GM19240 (cell line): ENCODE measurements around the gene PIK3CA.

ENCODE experiments used
- DNase-seq: peaks from one replicate; pipeline ENCODE4 v3.0.0; 2011; ENCODE audit warnings: low spot score; ENCODE audit not compliant: insufficient read length

PIK3CA gene

DNA sequence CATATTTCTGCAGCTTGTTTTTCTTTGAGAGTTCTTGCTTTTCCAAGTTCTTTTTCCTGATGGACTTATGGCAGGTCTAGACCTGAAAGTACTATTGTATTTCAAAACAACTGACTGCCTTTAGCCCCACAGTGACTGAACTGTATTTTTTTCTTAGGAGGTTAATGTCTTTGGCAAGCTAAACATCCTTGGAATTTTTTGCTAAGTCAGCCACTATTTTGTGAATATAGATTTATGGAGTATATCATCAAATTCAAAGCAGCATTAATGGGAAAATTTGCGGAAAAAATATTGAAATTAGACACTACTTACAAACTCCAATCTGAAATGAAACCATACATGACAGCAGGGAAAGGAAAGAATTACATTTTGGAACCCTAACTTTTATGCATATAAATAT is 8.6 kb downstream of the PIK3CA start:
- no peak for DNase-seq

DNA sequence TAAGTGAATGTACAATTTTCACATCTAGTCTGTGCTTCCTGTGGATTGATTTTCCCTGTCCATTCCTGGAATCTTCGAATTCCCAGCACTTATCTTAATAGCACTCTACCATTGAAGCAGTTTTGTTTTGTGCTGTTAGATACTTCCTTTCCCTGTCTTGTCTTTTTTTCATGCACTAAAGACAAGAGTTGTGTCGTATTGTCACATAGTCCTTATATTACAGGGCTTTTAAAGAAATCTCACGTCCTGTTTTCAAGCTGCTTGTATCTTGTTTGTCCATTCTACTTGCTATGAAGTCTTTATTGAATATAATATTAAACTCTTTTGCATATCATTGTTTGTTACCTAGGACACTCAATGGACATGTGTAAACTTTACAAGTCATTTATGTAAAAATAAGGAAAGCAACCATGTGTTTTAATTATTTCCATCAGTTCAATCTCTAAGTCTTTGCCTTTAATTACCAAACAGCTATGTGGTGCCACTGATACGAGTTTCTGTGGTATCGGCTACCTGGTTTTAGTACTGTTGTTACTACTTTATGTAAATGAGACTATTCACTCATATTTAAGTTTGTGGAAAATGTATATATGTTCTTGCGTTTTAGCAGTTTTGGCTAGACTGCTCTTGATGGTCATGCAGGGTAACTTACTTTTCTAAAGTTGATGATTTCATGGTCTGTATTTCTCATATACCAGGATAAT is 10.3 kb downstream of the PIK3CA start:
- DNase-seq: no peak

DNA sequence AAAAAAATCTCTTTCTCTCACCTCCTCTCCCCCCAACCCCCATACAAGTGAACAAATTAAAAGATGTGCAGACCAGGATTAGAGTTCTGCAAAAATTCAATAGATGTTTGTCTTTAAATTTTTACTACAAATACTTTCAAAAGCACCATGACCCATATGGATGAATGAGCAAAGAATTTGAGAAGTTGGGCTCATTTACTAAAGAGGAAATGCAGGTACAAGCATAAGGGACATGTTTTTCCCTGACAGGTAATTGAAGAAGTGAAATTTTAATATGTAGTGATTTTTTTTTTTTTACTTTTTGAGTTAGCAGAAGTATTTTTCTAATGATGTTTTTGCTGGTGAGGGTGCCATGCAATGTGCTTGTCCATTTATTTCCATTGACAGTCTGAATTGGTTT is 15.3 kb downstream of the PIK3CA start:
- DNase-seq: no peak

DNA sequence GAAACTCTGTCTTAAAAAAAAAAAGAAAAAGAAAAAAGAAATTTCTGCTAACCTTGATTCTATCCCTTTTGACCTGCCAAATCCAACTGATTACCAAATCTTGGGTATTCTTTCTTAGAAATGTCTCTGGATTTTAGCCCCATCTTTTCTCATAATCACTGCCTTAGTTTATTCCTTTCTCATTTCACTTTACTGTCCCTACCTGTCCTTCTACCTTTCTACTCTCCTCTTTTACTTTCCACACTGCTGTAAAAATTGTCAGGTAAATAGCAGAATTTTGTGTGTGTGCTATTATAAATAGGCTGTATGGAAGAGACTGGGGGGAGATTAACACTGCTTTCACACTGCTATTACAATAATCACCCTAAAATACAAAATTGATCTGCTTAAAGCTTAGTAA is 16.7 kb downstream of the PIK3CA start:
- DNase-seq: no peak

DNA sequence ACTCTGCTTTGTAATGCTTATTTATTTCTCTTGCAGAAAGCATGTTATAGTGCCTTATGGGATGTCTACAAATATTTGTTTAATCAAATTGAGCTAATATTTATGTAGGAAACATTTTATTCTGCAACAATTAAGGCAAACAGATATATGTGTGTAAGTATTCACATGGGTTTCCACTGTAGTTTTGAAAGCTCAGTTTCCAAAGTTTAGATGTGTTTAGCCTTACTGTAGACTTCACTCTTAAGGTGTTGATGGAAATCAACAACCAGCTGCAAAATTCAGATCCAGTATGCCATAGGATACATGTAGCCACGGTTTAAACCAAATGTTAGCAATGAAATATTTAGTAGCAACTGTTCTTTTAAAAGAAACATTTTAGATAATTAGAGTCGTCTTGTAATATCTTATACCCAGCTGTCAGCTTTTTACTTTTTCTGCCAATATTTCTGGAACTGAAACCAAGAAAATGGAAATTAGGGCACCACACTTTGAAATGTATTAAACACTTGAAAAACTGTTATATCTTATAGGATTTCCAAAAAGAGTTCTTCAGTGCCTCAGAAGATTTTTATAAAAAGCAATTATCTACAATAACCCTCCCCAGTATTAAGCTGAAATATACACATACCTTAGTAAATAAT is 18.5 kb downstream of the PIK3CA start:
- DNase-seq: no peak

DNA sequence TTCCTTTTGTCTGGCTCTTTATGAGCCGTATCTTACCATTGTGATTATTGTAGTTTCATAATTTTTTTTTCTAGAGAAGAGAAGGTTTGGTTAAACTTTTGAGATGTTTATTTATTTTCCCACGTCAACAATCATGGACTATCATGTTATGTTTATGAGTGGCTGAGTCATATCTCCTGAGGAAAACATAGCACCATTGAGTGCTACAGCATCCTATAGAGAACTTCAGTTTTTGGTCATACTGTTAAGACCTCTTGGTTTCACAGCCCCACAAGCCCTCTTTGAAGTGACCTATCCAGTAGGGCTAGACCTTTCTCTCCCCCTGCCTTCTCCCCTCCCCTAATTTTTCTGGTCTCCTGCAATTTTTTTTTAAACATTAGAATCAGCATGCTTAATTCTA is 20.8 kb downstream of the PIK3CA start:
- DNase-seq: no peak

DNA sequence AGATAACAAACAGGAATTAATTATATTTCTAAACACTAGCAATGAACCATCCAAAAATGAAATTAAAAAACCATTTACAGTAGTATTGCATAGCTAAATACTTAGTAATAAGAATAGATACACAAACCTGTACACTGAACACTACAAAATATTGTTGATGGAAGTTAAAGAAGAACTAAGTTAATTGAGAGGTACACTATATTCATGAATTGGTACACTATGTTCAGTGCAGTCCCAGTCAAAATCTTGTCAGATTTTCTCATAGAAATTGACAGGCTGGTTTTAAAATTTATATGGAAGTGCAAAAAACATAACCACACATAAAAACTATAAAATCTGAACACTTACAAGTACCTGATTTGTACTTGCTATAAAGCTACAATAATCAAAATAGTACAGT is 24.4 kb downstream of the PIK3CA start:
- no peak for DNase-seq

DNA sequence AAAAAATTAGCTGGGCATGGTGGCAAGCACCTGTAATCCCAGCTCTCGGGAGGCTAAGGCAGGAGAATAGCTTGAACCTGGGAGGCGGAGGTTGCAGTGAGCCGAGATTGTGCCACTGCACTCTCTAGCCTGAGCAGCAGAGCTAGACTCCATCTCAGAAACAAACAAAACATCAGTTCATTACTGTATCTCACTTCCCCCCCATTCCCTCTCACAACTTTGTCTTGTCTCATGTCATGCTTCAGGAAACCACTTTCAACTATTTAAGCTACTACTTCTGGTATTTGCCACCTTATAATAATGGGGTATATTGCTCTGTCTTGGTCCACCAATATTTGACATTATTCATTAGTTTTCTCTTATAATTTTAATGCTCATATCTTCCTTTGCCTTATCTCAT is 26.2 kb downstream of the PIK3CA start:
- DNase-seq: no peak

DNA sequence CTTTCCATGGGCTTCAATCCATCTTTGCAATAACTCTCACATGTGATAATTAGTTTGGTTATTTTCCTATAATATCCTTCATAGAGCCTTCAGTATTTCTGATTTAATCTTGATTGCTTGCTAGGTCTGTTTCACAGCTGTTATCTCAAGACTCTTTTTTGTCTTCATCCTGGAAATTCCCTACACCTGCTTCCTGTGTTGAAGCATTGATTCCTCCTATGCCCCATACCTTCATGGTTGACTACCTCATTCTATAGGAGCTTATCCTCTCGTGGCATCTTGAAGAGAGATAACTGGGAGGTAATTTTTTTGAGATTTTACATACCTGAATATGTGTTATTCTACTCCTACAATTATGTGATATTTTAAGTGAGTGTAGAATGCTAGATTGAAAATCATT is 26.7 kb downstream of the PIK3CA start:
- DNase-seq: no peak

DNA sequence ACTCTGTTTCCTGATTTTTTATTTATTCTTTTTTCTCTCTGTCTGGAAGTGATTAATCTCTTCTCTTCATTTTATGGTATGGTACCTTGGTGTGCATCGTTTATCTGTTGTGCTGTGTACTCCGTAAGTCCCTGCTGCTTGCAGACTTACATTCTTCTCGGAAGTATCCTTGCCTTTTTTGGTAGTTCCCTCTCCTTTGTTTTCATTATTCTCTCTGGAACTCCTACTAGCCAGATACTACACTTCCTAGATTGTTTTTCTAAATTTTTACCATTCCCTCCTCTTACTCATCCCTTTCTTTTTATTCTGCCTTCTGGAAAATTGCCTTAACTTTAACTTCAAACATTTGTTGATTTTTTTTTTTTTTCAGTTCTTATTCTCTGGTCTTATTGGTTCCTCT is 27.2 kb downstream of the PIK3CA start:
- no peak for DNase-seq

DNA sequence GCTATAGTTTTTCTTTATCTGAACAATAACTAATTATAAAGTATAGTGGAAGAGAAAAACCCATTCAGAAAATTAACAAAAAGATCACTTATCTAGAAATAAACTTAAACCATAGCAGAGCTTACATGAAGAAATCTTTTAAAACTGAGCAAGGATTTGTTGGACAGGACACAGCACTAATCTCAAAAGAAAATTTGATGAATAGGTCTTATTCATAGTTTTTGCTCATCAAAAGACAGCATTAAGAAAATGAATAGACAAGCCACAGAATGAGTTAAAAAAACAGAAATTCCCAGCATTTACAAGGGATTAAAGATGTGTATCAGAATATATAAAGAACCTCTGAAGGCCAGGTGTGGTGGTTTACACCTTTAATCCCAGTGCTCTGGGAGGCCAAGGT is 29.5 kb downstream of the PIK3CA start:
- DNase-seq: no peak

DNA sequence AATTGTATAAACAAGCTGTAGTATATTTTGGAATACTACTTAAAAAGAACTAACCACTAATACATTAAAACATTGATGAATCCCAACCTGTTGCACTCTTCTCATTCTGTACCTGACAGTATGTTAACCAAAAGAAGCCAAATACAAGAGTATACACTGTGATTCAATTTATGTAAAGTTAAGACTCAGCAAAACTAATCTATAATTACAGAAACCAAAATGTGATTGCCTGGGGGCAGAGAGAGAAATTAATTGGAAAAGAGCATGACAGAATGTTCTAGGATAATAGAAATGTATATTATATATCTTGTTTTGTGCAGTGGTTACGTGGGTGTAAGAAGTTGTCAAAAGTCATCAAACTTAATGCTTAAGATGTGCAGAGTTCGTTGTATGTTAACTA is 31.1 kb downstream of the PIK3CA start:
- DNase-seq: no peak

DNA sequence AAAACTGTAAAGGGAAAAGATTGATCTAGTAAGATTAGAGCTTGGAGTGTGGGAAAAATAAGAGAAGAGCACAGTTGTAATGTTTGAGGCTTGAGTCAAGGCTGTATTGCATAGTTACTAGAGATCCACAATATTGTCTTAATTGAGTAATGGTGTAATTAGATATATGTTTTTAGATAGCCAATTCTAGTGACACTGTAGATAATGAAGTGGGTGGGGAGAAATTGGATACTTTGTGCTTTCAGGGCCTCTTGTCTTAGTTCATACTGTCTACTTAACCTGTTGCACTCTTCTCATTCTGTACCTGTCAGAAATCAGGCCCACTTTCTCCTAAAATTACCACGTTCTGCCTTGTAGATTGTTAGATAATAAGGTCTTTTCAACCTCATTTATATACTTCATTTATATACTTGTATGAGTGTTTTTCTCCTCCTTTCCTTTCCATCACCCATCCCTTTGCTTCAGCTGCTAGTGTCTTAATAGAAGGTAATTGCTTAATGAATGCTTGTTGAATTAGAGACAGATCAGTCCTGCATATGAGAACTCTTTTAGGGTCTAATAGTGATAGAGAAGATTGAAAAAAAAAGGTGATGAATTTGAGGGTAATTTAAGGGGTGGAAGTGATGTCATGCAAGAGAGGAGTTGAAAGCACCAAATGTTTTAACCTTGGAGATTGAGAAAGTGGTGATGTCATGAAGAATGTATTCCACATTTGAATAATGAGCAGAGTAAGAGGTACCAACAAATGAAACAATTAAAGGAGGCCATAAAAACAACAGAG is 32.0 kb downstream of the PIK3CA start:
- no peak for DNase-seq

DNA sequence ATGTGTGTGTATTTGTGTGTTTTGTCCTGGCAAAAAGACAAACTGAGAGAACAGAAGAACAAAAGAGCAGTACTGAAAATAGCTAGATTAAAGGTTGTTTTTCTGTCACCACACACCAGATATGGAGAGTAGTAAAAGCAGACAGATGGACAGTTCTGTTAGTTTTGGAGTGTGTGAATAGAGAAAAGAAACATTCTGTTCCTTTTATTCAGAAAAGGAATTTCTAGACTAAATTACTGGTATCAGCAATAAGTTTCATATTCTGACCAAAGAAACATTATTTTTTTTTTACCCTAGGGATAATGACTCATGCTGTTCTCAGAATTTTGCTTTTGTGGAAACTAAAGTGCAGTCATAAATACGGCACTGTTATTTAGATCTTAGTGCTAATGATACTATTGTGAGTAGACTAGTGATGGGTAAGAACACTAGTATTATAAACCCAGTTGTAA is 32.9 kb downstream of the PIK3CA start:
- no peak for DNase-seq

DNA sequence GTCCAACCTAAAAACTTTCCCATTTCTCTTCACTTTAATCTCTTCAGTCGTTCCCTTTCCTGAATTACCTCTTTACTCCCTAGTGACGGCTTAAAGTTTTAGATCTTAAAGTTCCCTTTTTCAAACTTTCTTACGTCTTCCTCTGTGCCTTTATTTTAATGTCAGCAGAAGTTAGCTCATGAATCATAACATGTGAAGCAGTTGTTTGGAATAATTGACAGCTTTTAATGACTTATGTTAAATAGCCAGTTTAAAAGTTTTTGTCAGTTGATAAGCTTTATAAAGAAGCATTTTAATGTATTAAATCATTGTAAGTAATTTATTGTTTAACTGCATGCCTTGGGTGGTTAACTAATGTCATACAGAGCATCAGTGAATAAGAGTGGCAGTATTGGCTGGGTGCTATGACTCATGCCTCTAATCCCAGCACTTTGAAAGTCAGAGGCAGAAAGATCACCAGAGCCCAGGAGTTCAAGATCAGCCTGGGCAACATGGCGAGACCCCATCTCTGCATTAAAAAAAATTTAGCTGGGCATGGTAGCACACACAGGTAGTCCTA is 33.9 kb downstream of the PIK3CA start:
- no peak for DNase-seq

DNA sequence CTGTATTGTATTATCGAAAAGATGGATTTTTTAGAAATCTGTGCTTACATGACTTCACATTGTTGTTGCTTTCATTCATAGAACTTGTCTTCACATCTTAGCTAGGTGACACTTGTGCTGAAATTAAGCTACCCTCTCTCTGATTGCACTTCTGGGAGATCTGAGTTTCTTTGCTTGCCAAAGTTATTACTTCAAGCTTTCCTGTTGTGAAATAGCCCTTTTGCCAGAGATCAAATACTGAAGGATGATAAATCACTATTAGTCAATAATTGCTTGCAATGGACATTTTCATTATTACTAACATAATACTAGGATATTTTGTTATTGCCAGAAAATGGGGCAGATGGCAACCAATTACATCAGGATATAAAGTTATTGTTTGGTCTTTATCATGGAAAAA is 34.7 kb downstream of the PIK3CA start:
- no peak for DNase-seq

DNA sequence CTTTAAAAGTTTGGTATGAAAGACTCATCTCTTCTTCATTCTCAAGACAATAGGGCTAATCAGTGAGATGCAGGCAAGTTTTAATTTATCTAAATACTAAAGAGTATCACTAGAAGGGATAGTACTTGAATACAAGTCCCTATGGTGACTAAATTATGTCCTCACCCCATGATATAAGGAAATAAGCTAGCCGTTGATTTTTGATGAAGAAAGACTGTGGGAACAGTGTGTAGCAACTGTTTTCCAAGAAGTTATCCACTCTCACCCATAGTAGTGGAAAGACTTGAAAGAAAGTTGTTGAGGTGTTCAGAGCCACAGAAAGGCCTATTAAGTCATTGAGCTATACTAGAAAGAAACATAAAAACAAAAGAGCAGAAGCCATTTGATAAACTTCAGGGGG is 36.7 kb downstream of the PIK3CA start:
- DNase-seq: no peak

DNA sequence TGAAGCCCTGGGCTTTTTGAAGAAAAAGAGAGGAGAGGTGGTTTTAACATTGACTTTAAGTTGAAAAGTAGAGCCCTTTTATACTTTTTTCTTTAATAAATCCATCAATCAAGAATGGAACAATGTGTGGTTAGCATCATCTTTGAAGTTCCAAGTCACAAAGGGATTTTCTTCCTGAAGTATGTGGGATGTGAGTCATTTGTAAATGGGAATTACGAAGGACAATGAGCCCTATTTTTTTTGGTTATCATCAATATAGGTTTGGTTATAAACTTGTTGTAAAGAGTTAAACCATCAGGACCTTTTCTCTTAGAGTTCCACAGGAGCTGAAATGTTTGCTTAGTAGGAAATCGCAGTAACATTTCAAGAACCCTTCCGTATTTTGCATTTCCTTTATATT is 38.3 kb downstream of the PIK3CA start:
- no peak for DNase-seq

DNA sequence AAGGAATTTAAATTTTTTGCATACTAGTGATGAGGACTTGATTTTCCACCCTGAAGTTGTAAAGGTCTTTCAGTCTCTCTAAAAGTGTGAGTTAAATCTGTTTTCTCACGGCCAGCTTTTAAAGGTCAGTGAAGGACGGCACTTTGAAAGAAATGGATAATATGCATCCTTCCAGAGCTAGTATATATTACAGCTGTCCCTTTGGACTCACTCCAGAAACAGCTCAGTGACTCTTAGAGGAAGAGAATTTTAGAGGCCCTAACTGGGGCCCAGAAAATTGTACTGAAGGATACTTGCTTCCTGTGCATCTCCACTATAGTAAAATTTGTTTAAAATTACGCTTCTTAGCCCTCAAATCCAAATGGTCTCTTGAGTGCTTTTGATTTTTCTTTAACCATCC is 41.6 kb downstream of the PIK3CA start:
- DNase-seq: no peak

DNA sequence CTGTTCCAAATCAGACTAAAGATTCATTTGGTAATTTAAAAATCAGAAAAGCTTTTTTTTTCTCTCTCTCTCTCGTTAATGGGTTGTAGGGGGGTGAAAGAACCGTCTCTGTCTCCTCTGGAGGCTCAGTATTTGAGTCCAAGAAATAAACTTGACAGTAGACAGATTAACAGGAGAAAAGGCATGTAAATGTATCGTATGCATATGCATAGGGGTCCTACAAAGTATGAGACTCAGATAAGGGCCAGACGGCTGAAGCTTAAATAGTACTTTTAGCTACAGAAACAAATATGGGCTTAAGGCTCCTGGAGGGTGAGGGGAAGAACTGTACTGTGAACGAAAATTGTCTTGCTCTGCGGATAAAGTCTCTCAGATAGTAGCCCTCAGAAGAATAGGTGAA is 42.4 kb downstream of the PIK3CA start:
- no peak for DNase-seq

DNA sequence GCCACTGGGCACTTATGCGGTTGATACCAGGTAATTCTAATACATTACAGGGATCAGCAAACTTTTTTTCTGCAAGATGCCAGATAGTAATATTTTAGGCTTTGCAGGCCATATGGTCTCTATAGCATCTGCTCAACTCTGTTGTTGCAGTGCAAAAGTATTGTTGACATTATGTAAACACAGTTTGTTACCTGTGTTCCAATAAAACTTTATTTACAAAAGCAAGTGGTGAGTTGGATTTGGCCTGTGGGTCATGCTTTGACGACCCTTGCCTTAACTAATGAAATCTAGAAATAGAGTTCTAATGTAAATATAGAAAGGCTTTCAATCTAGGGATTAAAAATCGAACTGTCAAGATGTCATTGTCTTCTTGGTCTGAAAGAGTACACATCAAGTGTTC is 44.4 kb downstream of the PIK3CA start:
- DNase-seq: no peak

DNA sequence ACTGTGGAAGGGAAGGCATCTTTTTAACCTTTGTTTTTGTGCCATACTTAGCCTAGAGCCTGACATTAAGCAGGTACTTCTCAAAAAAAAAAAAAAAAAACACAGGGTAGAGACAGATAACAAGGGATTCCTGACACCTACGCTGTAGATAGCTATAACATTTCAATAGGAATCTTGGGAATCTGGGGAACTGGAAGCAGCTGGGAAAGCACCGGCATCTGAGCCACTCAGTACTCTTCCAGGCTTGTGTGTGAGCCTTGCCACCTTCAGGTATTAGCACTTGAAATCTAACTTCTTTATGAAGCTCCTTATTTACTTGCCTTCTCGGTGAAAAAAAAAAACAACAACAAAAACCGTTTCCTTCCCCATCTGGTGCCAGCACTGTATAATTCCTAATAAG is 46.8 kb downstream of the PIK3CA start:
- DNase-seq: no peak
